ENCODE results near the gene ATP11A. TPM values are rescaled to one million over a fixed set of nuclear protein-coding genes. Genes with fewer than 3 reads are reported as not detected.

Gene ATP11A
- total and polyA plus RNA-seq, 2 experiments from 2014 or later, result 28.7 to 30.8 TPM

DNA sequence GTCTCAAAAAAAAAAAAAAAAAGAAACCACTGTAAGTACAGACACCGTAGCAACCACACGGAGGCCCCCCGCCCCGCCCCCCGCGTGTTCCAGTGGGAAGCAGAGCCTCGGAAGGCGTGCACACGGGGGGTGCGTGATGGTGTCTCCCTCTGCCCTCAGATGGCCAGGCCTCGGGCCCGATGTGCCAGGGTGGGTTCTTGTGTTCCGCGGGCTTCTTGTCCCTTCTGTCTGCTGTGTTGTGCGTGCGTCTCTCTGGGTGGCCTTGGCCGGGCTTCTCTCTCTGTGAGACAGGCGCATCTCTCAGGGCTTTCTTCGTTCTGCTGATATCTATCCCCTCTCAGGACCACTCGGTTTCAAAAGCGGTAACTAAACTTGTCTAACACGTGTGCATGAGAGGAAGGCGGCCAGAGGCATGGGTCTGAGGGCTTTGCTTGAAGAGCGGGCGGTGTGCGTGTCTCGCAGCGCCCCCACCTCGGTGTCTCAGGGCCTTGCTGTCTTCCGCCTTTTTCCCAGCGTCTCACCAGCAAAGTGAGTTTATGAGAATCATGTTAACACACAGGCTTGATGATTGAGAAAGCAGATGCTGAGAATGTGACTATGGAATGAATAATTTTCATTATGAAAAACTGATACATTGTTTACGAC is 12.6 kb downstream of the ATP11A start:
- H3K9me3 ChIP-seq (ENCODE audit: low read depth), result no peaks in the 10 kb centered on the region
- H4K20me1 ChIP-seq (ENCODE audit: insufficient read depth, poor library complexity, severe bottlenecking), result peaks cover 10% of the 10 kb centered on the region
- peaks cover 97% of the 10 kb centered on the region for H3K79me2 ChIP-seq
- TF ChIP-seq EZH2phosphoT487 (IDR thresholded peaks at IDR 0.05; ENCODE audit: low read depth, severe bottlenecking, unreplicated experiment), result no peak
- TF ChIP-seq, protein P1, sequence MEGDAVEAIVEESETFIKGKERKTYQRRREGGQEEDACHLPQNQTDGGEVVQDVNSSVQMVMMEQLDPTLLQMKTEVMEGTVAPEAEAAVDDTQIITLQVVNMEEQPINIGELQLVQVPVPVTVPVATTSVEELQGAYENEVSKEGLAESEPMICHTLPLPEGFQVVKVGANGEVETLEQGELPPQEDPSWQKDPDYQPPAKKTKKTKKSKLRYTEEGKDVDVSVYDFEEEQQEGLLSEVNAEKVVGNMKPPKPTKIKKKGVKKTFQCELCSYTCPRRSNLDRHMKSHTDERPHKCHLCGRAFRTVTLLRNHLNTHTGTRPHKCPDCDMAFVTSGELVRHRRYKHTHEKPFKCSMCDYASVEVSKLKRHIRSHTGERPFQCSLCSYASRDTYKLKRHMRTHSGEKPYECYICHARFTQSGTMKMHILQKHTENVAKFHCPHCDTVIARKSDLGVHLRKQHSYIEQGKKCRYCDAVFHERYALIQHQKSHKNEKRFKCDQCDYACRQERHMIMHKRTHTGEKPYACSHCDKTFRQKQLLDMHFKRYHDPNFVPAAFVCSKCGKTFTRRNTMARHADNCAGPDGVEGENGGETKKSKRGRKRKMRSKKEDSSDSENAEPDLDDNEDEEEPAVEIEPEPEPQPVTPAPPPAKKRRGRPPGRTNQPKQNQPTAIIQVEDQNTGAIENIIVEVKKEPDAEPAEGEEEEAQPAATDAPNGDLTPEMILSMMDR (IDR thresholded peaks at IDR 0.05; ENCODE audit: poor library complexity), result no peak
- no peak for TF ChIP-seq EZH2 (IDR thresholded peaks at IDR 0.05; ENCODE audit: borderline replicate concordance)
- peak overlapping the region; percentile 57 for H3K4me2 ChIP-seq
- H3K27ac ChIP-seq, result peak overlapping the region; percentile 78
- no peaks in the 10 kb centered on the region for H3K9me2 ChIP-seq (replicated peaks; ENCODE audit: insufficient read depth)
- peaks cover 21% of the 10 kb centered on the region for H3K4me1 ChIP-seq (ENCODE audit: insufficient read depth)
- no peaks in the 10 kb centered on the region for H3K27me3 ChIP-seq
- no peak overlapping the region for H2AFZ ChIP-seq
- H3K36me3 ChIP-seq (replicated peaks; ENCODE audit: insufficient read depth, low read depth), result no peaks in the 10 kb centered on the region
- DNase-seq (ENCODE audit: low spot score), result no peak
- WGBS (ENCODE audit: low lambda C conversion rate, missing lambda C conversion rate), result 79% methylated on average over 31 of the region's 32 CpGs
- no peak overlapping the region for H3K4me3 ChIP-seq

DNA sequence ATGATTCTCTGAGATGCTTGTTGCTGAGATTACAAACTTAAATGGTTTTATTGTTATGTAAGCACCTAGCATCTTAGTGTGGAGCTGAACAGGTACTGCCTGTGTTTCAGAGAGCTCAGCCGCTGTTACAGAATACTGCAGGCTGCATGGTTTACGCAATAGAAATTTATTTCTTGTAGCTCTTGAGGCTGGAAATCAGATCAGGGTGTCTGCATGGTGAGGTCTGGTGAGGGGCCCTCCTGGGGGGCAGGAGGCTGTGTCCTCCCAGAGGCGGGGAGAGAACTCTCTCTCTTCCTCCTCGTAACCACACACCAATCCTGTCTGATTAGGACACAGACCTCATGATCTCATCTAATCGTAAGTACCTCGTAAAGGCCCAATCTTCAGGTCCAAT is 13.1 kb downstream of the ATP11A start:
- H3K27me3 ChIP-seq, result no peaks in the 10 kb centered on the region
- 63% methylated on average over 6 of the region's 6 CpGs for WGBS (ENCODE audit: low lambda C conversion rate, missing lambda C conversion rate)
- H3K79me2 ChIP-seq, result peaks cover 98% of the 10 kb centered on the region
- H3K27ac ChIP-seq, result peak overlapping the region; percentile 78
- no peaks in the 10 kb centered on the region for H3K9me2 ChIP-seq (replicated peaks; ENCODE audit: insufficient read depth)
- TF ChIP-seq, protein P1 (IDR thresholded peaks at IDR 0.05; ENCODE audit: poor library complexity), result no peak
- TF ChIP-seq EZH2phosphoT487 (IDR thresholded peaks at IDR 0.05; ENCODE audit: low read depth, severe bottlenecking, unreplicated experiment) (no peak), EZH2 (IDR thresholded peaks at IDR 0.05; ENCODE audit: borderline replicate concordance) (no peak)
- H2AFZ ChIP-seq, result no peak overlapping the region
- no peaks in the 10 kb centered on the region for H3K9me3 ChIP-seq (ENCODE audit: low read depth)
- peak; percentile 63 for DNase-seq (ENCODE audit: low spot score)
- H4K20me1 ChIP-seq (ENCODE audit: insufficient read depth, poor library complexity, severe bottlenecking), result peaks cover 10% of the 10 kb centered on the region
- H3K36me3 ChIP-seq (replicated peaks; ENCODE audit: insufficient read depth, low read depth), result no peaks in the 10 kb centered on the region
- no peak overlapping the region for H3K4me3 ChIP-seq
- peaks cover 21% of the 10 kb centered on the region for H3K4me1 ChIP-seq (ENCODE audit: insufficient read depth)
- H3K4me2 ChIP-seq, result peak overlapping the region; percentile 57

DNA sequence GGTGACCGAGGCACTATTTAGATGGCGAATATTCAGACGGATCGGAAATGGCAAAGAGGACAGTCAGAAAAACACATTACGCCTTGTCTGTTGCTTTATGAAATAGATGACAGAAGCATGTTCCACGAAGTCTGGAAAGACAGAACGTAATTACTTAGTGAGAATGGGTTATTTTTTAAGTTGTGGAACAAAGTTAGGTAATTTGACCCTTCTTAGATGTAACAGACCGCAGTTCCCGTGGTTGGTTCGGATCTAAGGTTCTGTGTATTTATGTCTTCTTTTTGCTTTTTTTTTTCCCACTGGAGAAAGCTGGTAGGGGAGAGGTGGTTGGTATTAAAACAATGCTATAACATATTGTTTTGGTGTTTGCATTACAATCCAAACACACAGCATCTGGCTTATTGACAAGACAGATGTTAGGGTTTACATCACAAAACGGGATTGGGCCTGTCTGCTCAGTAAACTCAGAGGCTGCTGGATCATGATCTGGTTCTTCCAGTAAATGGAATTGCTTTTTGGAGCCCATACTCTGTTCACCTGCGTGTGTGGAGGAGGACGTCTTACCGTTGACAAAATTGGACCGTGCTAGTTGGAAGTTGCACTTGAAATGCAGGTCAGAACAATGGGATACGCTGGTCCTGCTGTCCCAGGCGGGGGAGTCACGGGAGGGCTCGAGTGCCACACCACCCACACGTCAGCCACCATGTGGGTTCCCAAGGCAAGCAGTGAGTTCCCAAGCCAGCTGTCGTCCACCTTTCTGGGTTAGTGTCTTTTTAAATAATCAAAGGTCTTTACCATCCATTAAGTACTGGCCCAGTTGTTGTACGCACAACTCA is 13.8 kb downstream of the ATP11A start:
- Histone ChIP-seq H3K9me2 (replicated peaks; ENCODE audit: insufficient read depth) (no peaks in the 10 kb centered on the region), H3K27me3 (no peaks in the 10 kb centered on the region), H3K27ac (peak overlapping the region; percentile 78), H2AFZ (no peak overlapping the region), H3K4me2 (peak overlapping the region; percentile 57), H4K20me1 (ENCODE audit: insufficient read depth, poor library complexity, severe bottlenecking) (peaks cover 10% of the 10 kb centered on the region), H3K36me3 (replicated peaks; ENCODE audit: insufficient read depth, low read depth) (no peaks in the 10 kb centered on the region), H3K79me2 (peaks cover 98% of the 10 kb centered on the region), H3K9me3 (ENCODE audit: low read depth) (no peaks in the 10 kb centered on the region), H3K4me1 (ENCODE audit: insufficient read depth) (peaks cover 21% of the 10 kb centered on the region), H3K4me3 (no peak overlapping the region)
- no peak for DNase-seq (ENCODE audit: low spot score)
- 81% methylated on average over 22 of the region's 22 CpGs for WGBS (ENCODE audit: low lambda C conversion rate, missing lambda C conversion rate)
- TF ChIP-seq, protein P1 (IDR thresholded peaks at IDR 0.05; ENCODE audit: poor library complexity), result no peak
- TF ChIP-seq EZH2phosphoT487 (IDR thresholded peaks at IDR 0.05; ENCODE audit: low read depth, severe bottlenecking, unreplicated experiment) (no peak), EZH2 (IDR thresholded peaks at IDR 0.05; ENCODE audit: borderline replicate concordance) (no peak)
